Effector memory CD4-positive, alpha-beta T cell (primary cell): ENCODE measurements around the gene SMAD3.
"Not testable (repeated sequence)": the region's sequence is repeated elsewhere in the genome, so short reads cannot be mapped to it uniquely, and the experiment has no call there.

Experiments
- DNase-seq, 3 donors: peaks; one replicate each; pipeline ENCODE4 v3.0.0-alpha.2; 2020
- H3K27ac ChIP-seq: 2 replicates; pipeline ENCODE4 v1.7.0; 2013; ENCODE audit warnings: mild to moderate bottlenecking, low read length, moderate library complexity; ENCODE audit not compliant: insufficient read depth, poor library complexity, severe bottlenecking
- H3K27me3 ChIP-seq: replicated peaks from 2 replicates; pipeline ENCODE4 v1.7.0; 2013; ENCODE audit warnings: mild to moderate bottlenecking, low read length; ENCODE audit not compliant: insufficient read depth, control insufficient read depth, poor library complexity, severe bottlenecking
- H3K36me3 ChIP-seq: 2 replicates; pipeline ENCODE4 v1.7.0; 2013; ENCODE audit warnings: mild to moderate bottlenecking, low read length, moderate library complexity; ENCODE audit not compliant: control insufficient read depth, insufficient read depth
- H3K4me1 ChIP-seq: 2 replicates; pipeline ENCODE4 v1.7.0; 2013; ENCODE audit warnings: low read length, mild to moderate bottlenecking; ENCODE audit not compliant: control insufficient read depth, insufficient read depth, poor library complexity, severe bottlenecking
- H3K4me3 ChIP-seq: 2 replicates; pipeline ENCODE4 v1.7.0; 2013; ENCODE audit warnings: low read length, low read depth, mild to moderate bottlenecking; ENCODE audit not compliant: insufficient read depth, poor library complexity, severe bottlenecking
- H3K9me3 ChIP-seq: 2 replicates; pipeline ENCODE4 v1.7.0; 2013; ENCODE audit warnings: mild to moderate bottlenecking, low read length, moderate library complexity; ENCODE audit not compliant: control insufficient read depth
- total RNA-seq, 3 donors: gene quantifications; one replicate each; lab custom pipeline; 2026; lab: John Stamatoyannopoulos, UW

SMAD3 gene
- total RNA-seq = 113 to 157 (median 142) reads per million in 3 donors

GRCh38 chr15:67065531-67066005, at the start of gene SMAD3:
SMAD3 (plus strand) TSS chr15:67065602; CDS start chr15:67066155, 553 bp downstream.
- DNase-seq = peak; percentile 71 to 73 (median 72)
- Histone ChIP-seq H3K9me3 (no peaks in the 10 kb centered on the region), H3K36me3 (peaks cover 1% of the 10 kb centered on the region), H3K27ac (peak within 1 kb of the TSS; percentile 81), H3K4me3 (peak within 1 kb of the TSS; percentile 95), H3K4me1 (peaks cover 34% of the 10 kb centered on the region), H3K27me3 (no peaks in the 10 kb centered on the region)

GRCh38 chr15:67017311-67017710, 48.1 kb upstream of the SMAD3 start:
- no peaks in the 10 kb centered on the region for H3K27me3 ChIP-seq
- H3K4me3 ChIP-seq = no peak overlapping the region
- no peak for DNase-seq
- no peaks in the 10 kb centered on the region for H3K4me1 ChIP-seq
- no peak overlapping the region for H3K27ac ChIP-seq
- no peaks in the 10 kb centered on the region for H3K9me3 ChIP-seq
- no peaks in the 10 kb centered on the region for H3K36me3 ChIP-seq

DNA sequence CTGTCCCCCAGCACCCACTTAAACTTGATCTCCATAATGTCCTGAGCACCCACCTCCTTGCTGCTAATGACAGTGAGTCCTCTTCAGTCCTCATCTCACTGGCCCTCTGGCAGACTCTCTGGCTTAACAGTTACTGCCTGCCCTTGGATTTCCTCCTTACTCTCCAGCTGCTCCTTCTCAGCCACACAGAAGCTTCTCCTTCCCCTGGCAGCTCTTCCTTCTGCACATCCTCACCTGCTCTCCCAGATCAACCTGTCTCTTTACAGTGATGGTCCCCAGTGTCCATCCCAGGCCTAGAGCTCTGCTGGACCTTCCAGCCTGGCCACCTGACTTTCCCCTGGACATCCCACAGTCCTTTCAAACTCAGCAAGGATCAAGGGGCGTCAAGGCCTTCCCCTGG, 47.4 kb upstream of the SMAD3 start:
- Histone ChIP-seq H3K4me1 (no peaks in the 10 kb centered on the region), H3K36me3 (no peaks in the 10 kb centered on the region), H3K27me3 (no peaks in the 10 kb centered on the region), H3K27ac (no peak overlapping the region), H3K4me3 (no peak overlapping the region), H3K9me3 (no peaks in the 10 kb centered on the region)
- DNase-seq = no peak

- no peaks in the 10 kb centered on the region for H3K4me1 ChIP-seq
- H3K9me3 ChIP-seq = no peaks in the 10 kb centered on the region
- no peaks in the 10 kb centered on the region for H3K27me3 ChIP-seq
- no peak overlapping the region for H3K4me3 ChIP-seq
- H3K36me3 ChIP-seq = no peaks in the 10 kb centered on the region
- no peak overlapping the region for H3K27ac ChIP-seq
- no peak for DNase-seq
Observed at GRCh38 chr15:67018441-67018840, 47.0 kb upstream of the SMAD3 start.

DNA sequence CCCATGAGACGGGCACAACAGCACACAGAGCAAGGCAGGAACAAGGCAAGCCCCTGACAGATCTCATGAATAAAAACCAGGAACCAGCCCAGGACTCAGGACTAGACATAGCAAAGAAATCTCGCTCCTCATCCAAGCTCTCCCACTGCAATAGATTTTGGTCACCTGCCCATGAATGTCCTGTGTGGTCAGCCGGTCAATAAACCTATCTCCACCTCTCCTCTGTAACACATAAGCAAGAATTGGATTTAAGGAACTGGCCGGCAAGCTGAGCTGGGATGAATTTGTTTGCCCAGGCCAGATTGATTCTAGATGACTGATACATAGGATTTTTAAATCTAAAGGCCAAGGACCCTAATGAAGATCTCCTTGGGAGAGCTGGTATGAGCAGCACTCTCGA, 46.3 kb upstream of the SMAD3 start:
- no peaks in the 10 kb centered on the region for H3K9me3 ChIP-seq
- H3K36me3 ChIP-seq = no peaks in the 10 kb centered on the region
- DNase-seq = no peak
- H3K4me3 ChIP-seq = no peak overlapping the region
- H3K4me1 ChIP-seq = no peaks in the 10 kb centered on the region
- H3K27ac ChIP-seq = no peak overlapping the region
- no peaks in the 10 kb centered on the region for H3K27me3 ChIP-seq

DNA sequence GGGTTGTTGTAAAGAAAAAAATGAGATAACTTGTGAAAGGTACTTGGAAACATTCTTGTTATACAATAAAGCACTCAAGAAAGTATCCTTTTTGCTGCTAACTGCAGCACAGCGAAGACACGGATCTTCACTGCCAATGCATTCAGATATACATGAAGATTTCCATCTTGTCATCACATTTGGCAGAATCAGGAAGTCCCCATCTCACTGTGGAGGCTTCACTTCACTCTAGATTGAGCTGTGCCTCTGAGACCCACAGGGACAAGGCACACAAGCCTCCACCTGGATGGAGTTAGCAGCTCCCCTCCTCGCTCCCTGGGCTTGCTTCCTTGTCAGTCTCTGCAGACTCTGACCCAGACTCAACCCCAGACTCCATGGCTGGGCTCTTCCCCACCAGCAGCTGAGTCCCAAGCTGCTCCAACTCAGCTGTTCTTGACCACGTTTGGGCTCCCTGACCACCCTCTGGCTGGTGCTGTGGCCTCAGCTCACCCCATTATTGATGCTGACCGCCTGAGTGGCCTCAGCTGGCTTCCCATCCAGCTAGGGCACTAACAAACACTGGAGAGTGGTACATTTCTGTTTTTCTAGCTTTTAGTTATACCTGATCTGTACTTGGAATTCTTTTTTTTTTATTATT, 45.4 kb upstream of the SMAD3 start:
- Histone ChIP-seq H3K9me3 (no peaks in the 10 kb centered on the region), H3K4me1 (no peaks in the 10 kb centered on the region), H3K27me3 (no peaks in the 10 kb centered on the region), H3K27ac (no peak overlapping the region), H3K36me3 (no peaks in the 10 kb centered on the region), H3K4me3 (no peak overlapping the region)
- DNase-seq = no peak

DNA sequence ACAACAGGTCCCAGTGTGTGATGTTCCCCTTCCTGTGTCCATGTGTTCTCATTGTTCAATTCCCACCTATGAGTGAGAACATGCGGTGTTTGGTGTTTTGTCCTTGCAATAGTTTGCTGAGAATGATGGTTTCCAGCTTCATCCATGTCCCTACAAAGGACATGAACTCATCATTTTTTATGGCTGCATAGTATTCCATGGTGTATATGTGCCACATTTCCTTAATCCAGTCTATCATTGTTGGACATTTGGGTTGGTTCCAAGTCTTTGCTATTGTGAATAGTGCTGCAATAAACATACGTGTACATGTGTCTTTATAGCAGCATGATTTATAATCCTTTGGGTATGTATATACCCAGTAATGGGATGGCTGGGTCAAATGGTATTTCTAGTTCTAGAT, 44.7 kb upstream of the SMAD3 start:
- not testable (repeated sequence) for H3K27me3 ChIP-seq, H3K9me3 ChIP-seq, H3K4me1 ChIP-seq, H3K36me3 ChIP-seq, H3K4me3 ChIP-seq, H3K27ac ChIP-seq, DNase-seq

- H3K4me3 ChIP-seq = no peak overlapping the region
- no peaks in the 10 kb centered on the region for H3K4me1 ChIP-seq
- no peaks in the 10 kb centered on the region for H3K9me3 ChIP-seq
- H3K27me3 ChIP-seq = no peaks in the 10 kb centered on the region
- no peaks in the 10 kb centered on the region for H3K36me3 ChIP-seq
- no peak overlapping the region for H3K27ac ChIP-seq
- DNase-seq = no peak
Observed at GRCh38 chr15:67021455-67021854, 43.9 kb upstream of the SMAD3 start.

DNA sequence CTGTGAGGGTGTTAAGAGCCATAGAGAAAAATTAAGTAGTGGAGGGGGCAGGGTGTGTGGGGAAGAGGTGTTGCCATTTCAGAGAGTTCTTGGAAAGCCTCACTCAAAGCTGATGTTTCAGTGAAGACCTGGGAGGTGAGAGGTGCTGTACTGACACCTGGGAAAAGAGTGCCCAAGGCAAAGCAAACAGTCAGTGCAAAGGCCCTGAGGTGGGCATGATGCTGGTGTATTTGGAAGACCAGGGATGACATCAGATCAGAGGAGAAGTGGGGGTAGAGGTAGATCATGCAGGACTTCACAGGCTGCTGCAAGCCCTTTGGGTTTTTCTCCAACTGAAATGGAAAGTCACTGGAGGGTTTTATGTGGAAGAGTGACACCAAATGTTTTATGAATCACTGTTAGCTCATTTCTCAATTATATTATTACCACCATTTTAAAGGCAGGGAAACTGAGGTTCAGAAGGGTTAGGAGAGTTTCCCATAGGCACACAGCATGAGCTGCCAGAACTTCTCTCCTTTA, 42.8 kb upstream of the SMAD3 start:
- no peaks in the 10 kb centered on the region for H3K9me3 ChIP-seq
- H3K4me3 ChIP-seq = no peak overlapping the region
- DNase-seq = no peak
- H3K4me1 ChIP-seq = no peaks in the 10 kb centered on the region
- no peaks in the 10 kb centered on the region for H3K36me3 ChIP-seq
- H3K27ac ChIP-seq = no peak overlapping the region
- H3K27me3 ChIP-seq = no peaks in the 10 kb centered on the region

GRCh38 chr15:67023517-67024313, 41.7 kb upstream of the SMAD3 start:
- Histone ChIP-seq H3K36me3 (no peaks in the 10 kb centered on the region), H3K4me3 (no peak overlapping the region), H3K4me1 (no peaks in the 10 kb centered on the region), H3K27ac (no peak overlapping the region), H3K9me3 (no peaks in the 10 kb centered on the region), H3K27me3 (no peaks in the 10 kb centered on the region)
- DNase-seq = no peak
